Upper lobe of left lung (tissue), 6 donors: ENCODE measurements around the gene ADIG. TPM values are rescaled to one million over a fixed set of nuclear protein-coding genes. Genes with fewer than 3 reads are reported as not detected.

Experiments
- ATAC-seq, 2 donors: fragments of 200-7000 bp; cut with Tn5 transposase; one replicate each; pipeline ENCODE4 v1.9.1; 2022; ENCODE audit warnings: mild to moderate bottlenecking in 2 of 2, moderate library complexity in 2 of 2; ENCODE audit not compliant: low FRiP score in 2 of 2
- DNase-seq, 2 donors: peaks; one replicate each; pipeline ENCODE4 v3.0.0-alpha.2; 2019 to 2020
- H3K27ac ChIP-seq, 4 donors: fragments of 200-600 bp; sonication (generic); one replicate each; pipeline ENCODE4 v1.5.1; 2016 to 2019
- H3K27me3 ChIP-seq, 4 donors: fragments of 200-600 bp; sonication (generic); one replicate each; pipeline ENCODE4 v1.5.1; 2017 to 2019
- H3K36me3 ChIP-seq, 4 donors: fragments of 200-600 bp; sonication (generic); one replicate each; pipeline ENCODE4 v1.5.1; 2016 to 2019
- H3K4me1 ChIP-seq, 4 donors: fragments of 200-600 bp; sonication (generic); one replicate each; pipeline ENCODE4 v1.5.1; 2018 to 2019
- H3K4me3 ChIP-seq, 4 donors: fragments of 200-600 bp; sonication (generic); one replicate each; pipeline ENCODE4 v1.5.1; 2017 to 2019; ENCODE audit warnings: mild to moderate bottlenecking in 2 of 4, moderate library complexity in 1 of 4
- H3K9me3 ChIP-seq, 4 donors: fragments of 200-600 bp; sonication (generic); one replicate each; pipeline ENCODE4 v1.5.1; 2018 to 2019
- CTCF ChIP-seq, 6 experiments: fragments of 450-650 bp in 4 of 6; fragments of 200-600 bp in 2 of 6; sonication (generic) in 2 of 6; IDR thresholded peaks; one replicate each; pipeline ENCODE4 v1.5.1; 2016 to 2019; ENCODE audit warnings: antibody characterized with exemption in 6 of 6
- EP300 ChIP-seq, 4 donors: sonication (generic); formaldehyde crosslinking; IDR thresholded peaks; one replicate each; pipeline ENCODE4 v1.5.1; 2017; ENCODE audit warnings: antibody characterized with exemption in 4 of 4, control low read depth in 2 of 4
- POLR2A ChIP-seq, 4 donors: fragments of 450-650 bp; IDR thresholded peaks; one replicate each; pipeline ENCODE4 v1.5.1; 2016 to 2017; ENCODE audit warnings: antibody characterized with exemption in 4 of 4, mild to moderate bottlenecking in 2 of 4
- POLR2AphosphoS5 ChIP-seq, 2 donors: sonication (generic); formaldehyde crosslinking; IDR thresholded peaks; one replicate each; pipeline ENCODE4 v1.5.1; 2017; ENCODE audit warnings: antibody characterized with exemption in 2 of 2
- WGBS, 2 donors: methylation state at CpG; one replicate each; pipeline ENCODE4 v1.1.5; 2017 to 2018; 5-methylcytosine and 5-hydroxymethylcytosine counted together
- total RNA-seq, 6 donors: library from RNA; depleted of rRNA in 4 of 6; stranded (reverse); fragments of >200 nt in 4 of 6; gene quantifications; one replicate each; pipeline versions ENCODE4 v1.1.0 to v1.2.1, GENCODE V29; 2016 to 2021
- donor health status: DM: no; HTN: no; CAD: no; lungs with moderate emphysema.
- donor health status: DM: no; HTN: yes; CAD: no; lungs with severe emphysema.

ADIG gene
- total RNA-seq, 6 donors from 2014 or later: 0.29 TPM; not detected in 5

DNA sequence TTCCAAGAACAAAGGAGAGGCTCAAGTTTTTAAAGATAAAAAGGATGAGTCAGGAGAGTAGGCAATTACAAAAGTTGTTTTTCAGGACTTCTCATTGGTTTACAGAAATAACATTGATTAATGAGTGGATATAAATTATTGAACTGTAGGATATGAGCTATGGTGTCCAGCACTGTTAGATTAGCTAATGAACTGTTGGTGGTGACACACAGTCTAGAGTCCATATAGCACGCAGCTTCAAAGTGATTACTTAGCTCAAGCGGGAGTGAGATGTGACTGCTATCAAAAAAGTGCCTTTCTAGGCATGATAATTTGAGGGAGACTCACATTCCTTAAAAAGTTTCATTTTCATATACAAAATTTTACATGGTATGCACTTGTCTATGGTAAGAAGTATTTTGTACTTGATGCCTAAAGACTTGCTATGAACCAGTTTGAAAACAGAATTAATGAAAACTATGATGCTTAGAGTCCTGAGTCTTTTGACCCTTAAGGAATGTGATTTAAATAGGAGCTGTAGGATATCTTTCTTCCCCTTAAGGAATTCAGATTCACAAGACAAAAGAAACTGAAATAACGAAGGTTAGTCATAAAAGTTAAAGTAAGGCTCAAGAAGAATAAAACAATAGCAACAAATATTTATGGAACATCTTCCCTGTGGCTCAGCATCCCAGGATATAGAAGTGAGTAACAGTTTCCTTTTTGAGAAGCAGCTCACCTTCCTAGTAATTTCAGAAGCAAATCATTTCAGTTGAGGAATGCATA is 22.2 kb upstream of the ADIG start:
- WGBS, 2 donors: 91 to 96% methylated on average over 3 of the region's 3 CpGs
- H3K27me3 ChIP-seq: no peaks in the 10 kb centered on the region

GRCh38 chr20:38559764-38560163 is 21.2 kb upstream of the ADIG start:
- Histone ChIP-seq H3K4me1 (no peaks in the 10 kb centered on the region), H3K36me3 (peaks cover 15 to 89% (median 38%) of the 10 kb centered on the region in 4 donors), H3K27me3 (no peaks in the 10 kb centered on the region), H3K9me3 (no peaks in the 10 kb centered on the region), H3K27ac (no peak overlapping the region), H3K4me3 (no peak overlapping the region)
- ATAC-seq (no peak), DNase-seq (no peak)
- TF ChIP-seq EP300 (IDR thresholded peaks at IDR 0.05) (no peak), POLR2A (IDR thresholded peaks at IDR 0.05) (no peak), POLR2AphosphoS5 (IDR thresholded peaks at IDR 0.05) (no peak), CTCF (IDR thresholded peaks at IDR 0.05) (no peak)
- 91 to 95% methylated on average over 3 of the region's 3 CpGs for WGBS, 2 donors

More for the DNA sequence above, 22.2 kb upstream of the ADIG start:
- H3K4me1 ChIP-seq: no peaks in the 10 kb centered on the region
- ATAC-seq: no peak
- H3K27ac ChIP-seq: no peak overlapping the region
- H3K4me3 ChIP-seq: no peak overlapping the region
- H3K9me3 ChIP-seq: no peaks in the 10 kb centered on the region
- no peak for DNase-seq
- TF ChIP-seq CTCF (IDR thresholded peaks at IDR 0.05) (no peak), POLR2A (IDR thresholded peaks at IDR 0.05) (no peak), EP300 (IDR thresholded peaks at IDR 0.05) (no peak), POLR2AphosphoS5 (IDR thresholded peaks at IDR 0.05) (no peak)
- H3K36me3 ChIP-seq: peaks cover 21 to 94% (median 44%) of the 10 kb centered on the region in 4 donors

GRCh38 chr20:38563802-38564431 is 17.1 kb upstream of the ADIG start:
- H3K36me3 ChIP-seq: peaks cover 16 to 88% (median 29%) of the 10 kb centered on the region in 4 donors

DNA sequence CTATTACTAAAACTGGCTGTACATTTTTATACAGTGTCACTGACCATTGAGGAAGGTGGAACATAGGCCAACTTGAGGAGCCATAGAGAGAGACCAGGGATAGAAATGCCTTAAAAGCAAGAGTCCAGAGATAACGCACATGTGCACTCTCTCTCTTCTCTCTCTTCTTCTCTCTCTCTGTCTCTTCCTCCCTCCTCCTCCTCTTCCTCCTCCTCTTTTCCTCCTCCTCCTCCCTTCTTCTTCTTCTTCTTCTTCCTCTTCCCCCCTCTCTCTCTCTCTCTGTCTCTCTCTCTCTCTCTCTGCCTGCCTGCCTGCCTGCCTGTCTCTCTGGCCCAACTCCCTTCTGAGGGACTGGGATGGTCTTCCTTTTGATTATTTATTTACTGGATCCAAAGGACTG is 16.3 kb upstream of the ADIG start:
- no peaks in the 10 kb centered on the region for H3K4me1 ChIP-seq
- H3K27me3 ChIP-seq: no peaks in the 10 kb centered on the region
- no peaks in the 10 kb centered on the region for H3K9me3 ChIP-seq
- H3K36me3 ChIP-seq: peaks cover 13 to 88% (median 27%) of the 10 kb centered on the region in 4 donors
- DNase-seq (no peak), ATAC-seq (no peak)
- TF ChIP-seq POLR2A (IDR thresholded peaks at IDR 0.05) (no peak), EP300 (IDR thresholded peaks at IDR 0.05) (no peak), POLR2AphosphoS5 (IDR thresholded peaks at IDR 0.05) (no peak), CTCF (IDR thresholded peaks at IDR 0.05) (no peak)
- no peak overlapping the region for H3K4me3 ChIP-seq
- H3K27ac ChIP-seq: no peak overlapping the region
- 94 to 97% methylated on average over 1 of the region's 1 CpG for WGBS, 2 donors

More at GRCh38 chr20:38563802-38564431, 17.1 kb upstream of the ADIG start:
- no peaks in the 10 kb centered on the region for H3K4me1 ChIP-seq
- H3K27me3 ChIP-seq: no peaks in the 10 kb centered on the region
- DNase-seq: no peak
- no peaks in the 10 kb centered on the region for H3K9me3 ChIP-seq
- TF ChIP-seq EP300 (IDR thresholded peaks at IDR 0.05) (no peak), POLR2A (IDR thresholded peaks at IDR 0.05) (no peak), POLR2AphosphoS5 (IDR thresholded peaks at IDR 0.05) (no peak), CTCF (IDR thresholded peaks at IDR 0.05) (no peak)
- no peak overlapping the region for H3K4me3 ChIP-seq
- H3K27ac ChIP-seq: no peak overlapping the region
- no peak for ATAC-seq
- 98 to 100% methylated on average over 6 of the region's 6 CpGs for WGBS, 2 donors
